ENCODE measurements around the gene PPME1.

Gene PPME1

GRCh38 chr11:74162681-74163467 lies 8.2 kb upstream of the PPME1 start:
- no peak for DNase-seq

GRCh38 chr11:74168838-74169237 lies 2.3 kb upstream of the PPME1 start:
- DNase-seq: no peak

GRCh38 chr11:74169738-74170458 lies 1.2 kb upstream of the PPME1 start:
- no peak for DNase-seq

GRCh38 chr11:74171630-74171968 lies 510 bp downstream of the PPME1 start:
- no peak for DNase-seq

- DNase-seq: no peak
Measured at GRCh38 chr11:74171997-74172396, 908 bp downstream of the PPME1 start.

- no peak for DNase-seq
Measured at GRCh38 chr11:74175920-74176319, 4.8 kb downstream of the PPME1 start.

- DNase-seq: no peak
Measured at GRCh38 chr11:74179234-74180052, 8.4 kb downstream of the PPME1 start.

- no peak for DNase-seq
Measured at GRCh38 chr11:74182635-74183034, 11.5 kb downstream of the PPME1 start.

- no peak for DNase-seq
Measured at GRCh38 chr11:74185285-74185684, 14.2 kb downstream of the PPME1 start.

GRCh38 chr11:74185695-74186094 lies 14.6 kb downstream of the PPME1 start:
- no peak for DNase-seq

- DNase-seq: no peak
Measured at GRCh38 chr11:74195828-74196227, 24.7 kb downstream of the PPME1 start.

GRCh38 chr11:74196781-74197486 lies 25.8 kb downstream of the PPME1 start:
- DNase-seq: no peak

GRCh38 chr11:74203966-74204365 lies 32.9 kb downstream of the PPME1 start:
- DNase-seq: no peak

GRCh38 chr11:74204701-74205100 lies 33.6 kb downstream of the PPME1 start:
- DNase-seq: no peak

GRCh38 chr11:74205181-74205580 lies 34.1 kb downstream of the PPME1 start:
- no peak for DNase-seq

- no peak for DNase-seq
Measured at GRCh38 chr11:74206746-74207145, 35.7 kb downstream of the PPME1 start.

GRCh38 chr11:74208507-74208906 lies 37.4 kb downstream of the PPME1 start:
- no peak for DNase-seq

- no peak for DNase-seq
Measured at GRCh38 chr11:74212533-74212932, 41.4 kb downstream of the PPME1 start.

GRCh38 chr11:74220376-74220775 lies 49.3 kb downstream of the PPME1 start:
- no peak for DNase-seq

GRCh38 chr11:74221816-74222215 lies 50.7 kb downstream of the PPME1 start:
- no peak for DNase-seq

- no peak for DNase-seq
Measured at GRCh38 chr11:74225565-74225964, 54.5 kb downstream of the PPME1 start.

- DNase-seq: no peak
Measured at GRCh38 chr11:74226907-74227306, 55.8 kb downstream of the PPME1 start.

GRCh38 chr11:74232311-74232950 lies 61.3 kb downstream of the PPME1 start:
- no peak for DNase-seq
